H1 (cell line): Measurements from ENCODE around the gene NPY5R. TPM values are rescaled to one million over a fixed set of nuclear protein-coding genes. Genes with fewer than 3 reads are reported as not detected.

Source experiments
- TBP ChIP-seq: IDR thresholded peaks from 2 replicates; pipeline ENCODE4 v1.6.1; 2011; ENCODE audit warnings: low read depth, low read length, improper control_type of control experiment
- polyA plus RNA-seq, 7 experiments: library from polyadenylated mRNA; depleted of rRNA in 3 of 7; stranded (reverse) in 5 of 7; unstranded in 2 of 7; fragments of >200 nt in 5 of 7; fragments of 200-250 nt in 2 of 7; gene quantifications; 1 replicate in 5 of 7; 2 replicates in 1 of 7; 4 replicates in 1 of 7; pipeline versions ENCODE4 v1.2.1 to v1.2.3, GENCODE V29; 2011 to 2013; ENCODE audit warnings: missing spikeins in 2 of 7, mixed read lengths in 2 of 7
- total RNA-seq: library from RNA; stranded (reverse); fragmentation: NEBNext Ultra II Directional; extraction: Animal tissue kit (Norgen Biotek cat#: 25700); gene quantifications from 2 replicates; pipeline ENCODE4 v1.2.1, GENCODE V29; 2021

The NPY5R gene
- total and polyA plus RNA-seq, 2 of the 8 experiments (the other 6 are each of a cell fraction or from before 2014, with no cell fraction given): 1.5 to 1.9 TPM

- TF ChIP-seq TBP: no peak
These were observed 41.2 kb downstream of the NPY5R start (continued) for GRCh38 chr4:163384926-163385325.
